Measurements from ENCODE around the gene FANCC.

DNA sequence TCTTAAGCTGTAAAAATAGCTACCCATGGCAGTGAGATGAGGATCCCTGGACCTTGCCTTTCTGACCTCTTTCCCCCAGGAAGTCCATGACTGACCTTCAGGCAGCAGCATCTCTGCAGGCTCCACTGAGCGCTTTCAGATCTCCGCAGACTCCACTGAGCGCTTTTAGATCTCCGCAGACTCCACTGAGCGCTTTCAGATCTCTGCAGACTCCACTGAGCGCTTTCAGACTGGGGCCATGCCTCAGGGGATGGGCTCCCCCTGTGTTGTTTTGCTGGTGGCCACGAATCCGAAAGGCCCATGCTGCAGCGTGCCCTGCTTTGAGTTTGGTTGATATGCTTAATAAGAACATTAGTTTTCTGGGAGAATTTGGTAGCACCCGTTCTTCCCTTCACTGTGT is 254.2 kb downstream of the FANCC start:
- no peak for TF ChIP-seq POLR2AphosphoS5 (IDR thresholded peaks at IDR 0.05)
- TF ChIP-seq, protein P1, sequence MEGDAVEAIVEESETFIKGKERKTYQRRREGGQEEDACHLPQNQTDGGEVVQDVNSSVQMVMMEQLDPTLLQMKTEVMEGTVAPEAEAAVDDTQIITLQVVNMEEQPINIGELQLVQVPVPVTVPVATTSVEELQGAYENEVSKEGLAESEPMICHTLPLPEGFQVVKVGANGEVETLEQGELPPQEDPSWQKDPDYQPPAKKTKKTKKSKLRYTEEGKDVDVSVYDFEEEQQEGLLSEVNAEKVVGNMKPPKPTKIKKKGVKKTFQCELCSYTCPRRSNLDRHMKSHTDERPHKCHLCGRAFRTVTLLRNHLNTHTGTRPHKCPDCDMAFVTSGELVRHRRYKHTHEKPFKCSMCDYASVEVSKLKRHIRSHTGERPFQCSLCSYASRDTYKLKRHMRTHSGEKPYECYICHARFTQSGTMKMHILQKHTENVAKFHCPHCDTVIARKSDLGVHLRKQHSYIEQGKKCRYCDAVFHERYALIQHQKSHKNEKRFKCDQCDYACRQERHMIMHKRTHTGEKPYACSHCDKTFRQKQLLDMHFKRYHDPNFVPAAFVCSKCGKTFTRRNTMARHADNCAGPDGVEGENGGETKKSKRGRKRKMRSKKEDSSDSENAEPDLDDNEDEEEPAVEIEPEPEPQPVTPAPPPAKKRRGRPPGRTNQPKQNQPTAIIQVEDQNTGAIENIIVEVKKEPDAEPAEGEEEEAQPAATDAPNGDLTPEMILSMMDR (IDR thresholded peaks at IDR 0.05), result no peak
